HG02763 (cell line): Measurements from ENCODE around the gene NAA15.
"Not testable (repeated sequence)": the region's sequence is repeated elsewhere in the genome, so short reads cannot be mapped to it uniquely, and the experiment has no call there.

Experiments
- ATAC-seq: cut with Tn5 transposase; IDR thresholded peaks from one replicate; pipeline ENCODE4 v1.9.1; 2021; ENCODE audit warnings: mild to moderate bottlenecking, moderate library complexity; ENCODE audit not compliant: unreplicated experiment

NAA15 gene

DNA sequence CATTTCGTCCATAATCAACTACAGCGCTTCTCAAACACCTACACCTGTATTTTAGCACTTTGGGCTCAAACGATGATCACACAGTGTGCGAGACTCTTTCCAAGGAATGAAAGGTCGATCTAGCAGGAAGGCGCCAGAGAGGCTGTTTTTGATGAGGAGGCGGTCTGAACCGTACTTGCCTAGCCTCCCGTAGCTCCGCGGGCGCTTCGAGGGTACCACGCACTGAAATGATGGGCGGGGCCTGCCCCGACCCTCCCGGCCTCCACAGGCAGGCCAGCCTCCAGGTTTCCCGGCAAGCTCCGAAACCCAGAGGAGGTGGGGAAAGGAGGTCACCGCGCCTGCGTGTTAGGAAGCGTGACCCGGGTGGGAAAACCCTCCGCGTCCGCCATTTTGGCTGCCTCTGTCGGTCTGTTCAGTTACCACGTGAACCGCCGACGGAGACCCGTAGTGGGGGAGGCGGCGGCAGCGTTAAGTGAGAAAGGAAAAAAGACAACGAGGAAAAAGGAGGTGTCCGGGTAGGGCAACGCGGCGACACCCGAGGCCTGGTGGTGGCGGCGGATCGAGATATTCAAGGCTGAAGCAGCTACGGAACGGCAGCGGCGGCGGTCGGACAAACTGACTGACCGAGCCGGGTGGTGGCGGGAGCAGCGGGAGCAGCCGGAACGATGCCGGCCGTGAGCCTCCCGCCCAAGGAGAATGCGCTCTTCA, at the start of gene NAA15:
TSS of gene NAA15 (plus strand) at position 393 of the 708 bp plus-strand sequence. CDS start at position 666, 273 bp downstream.
- peak; percentile 88 for ATAC-seq

GRCh38 chr4:139253046-139253445, 48.3 kb upstream of the NAA15 start:
- ATAC-seq = no peak

GRCh38 chr4:139253713-139254112, 47.6 kb upstream of the NAA15 start:
- no peak for ATAC-seq

DNA sequence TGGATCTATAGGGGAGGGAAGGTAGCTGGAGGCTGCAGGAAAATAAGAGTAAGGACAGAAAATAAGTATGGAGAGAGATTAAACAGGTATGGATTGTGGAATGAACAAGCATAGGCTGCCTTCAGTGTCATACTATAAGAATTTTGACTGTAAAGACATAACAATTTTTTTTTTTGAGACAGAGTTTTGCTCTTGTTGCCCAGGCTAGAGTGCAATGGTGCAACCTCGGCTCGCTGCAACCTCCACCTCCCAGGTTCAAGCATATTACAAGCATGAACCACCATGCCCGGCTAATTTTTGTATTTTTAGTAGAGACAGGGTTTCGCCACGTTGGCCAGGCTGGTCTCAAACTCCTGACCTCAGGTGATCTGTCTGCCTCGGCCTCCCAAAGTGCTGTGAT, 45.7 kb upstream of the NAA15 start:
- not testable (repeated sequence) for ATAC-seq

DNA sequence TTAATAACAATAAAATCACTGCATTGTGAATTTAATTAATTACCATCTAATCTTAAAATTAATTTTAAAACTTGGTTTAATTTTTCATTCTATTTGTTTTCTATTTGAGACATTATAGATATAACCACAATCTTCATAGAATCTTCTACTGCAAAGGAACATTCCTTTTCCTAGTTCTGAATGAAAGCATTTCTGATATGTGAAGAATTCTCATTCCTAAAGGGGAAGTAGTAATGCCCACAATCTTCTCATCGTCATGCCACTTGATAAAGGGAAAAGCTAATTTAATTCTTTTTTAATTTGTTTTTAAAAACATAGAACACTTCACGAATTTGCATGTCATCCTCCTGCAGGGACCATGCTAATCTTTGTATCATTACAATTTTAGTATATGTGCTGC, 45.0 kb upstream of the NAA15 start:
- ATAC-seq = no peak

DNA sequence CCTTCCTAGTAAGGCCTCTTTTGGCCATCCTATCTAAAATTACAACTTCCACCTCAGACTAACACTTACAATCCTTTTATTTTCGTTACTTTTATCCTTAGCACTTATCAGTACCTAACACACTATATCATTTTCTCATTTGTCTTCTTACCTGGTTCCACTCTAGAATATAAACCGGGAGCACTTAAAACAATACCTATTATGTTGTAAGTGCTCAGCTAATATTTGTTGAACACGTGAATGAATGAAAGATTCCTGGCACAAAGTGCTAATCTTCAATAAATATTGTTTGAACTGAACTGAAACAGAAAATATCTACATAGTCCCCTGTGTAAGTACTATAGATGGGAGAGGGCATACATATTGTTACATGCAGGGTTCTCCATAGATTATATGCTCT, 35.7 kb upstream of the NAA15 start:
- ATAC-seq = no peak

GRCh38 chr4:139266208-139266582, 35.1 kb upstream of the NAA15 start:
- no peak for ATAC-seq

DNA sequence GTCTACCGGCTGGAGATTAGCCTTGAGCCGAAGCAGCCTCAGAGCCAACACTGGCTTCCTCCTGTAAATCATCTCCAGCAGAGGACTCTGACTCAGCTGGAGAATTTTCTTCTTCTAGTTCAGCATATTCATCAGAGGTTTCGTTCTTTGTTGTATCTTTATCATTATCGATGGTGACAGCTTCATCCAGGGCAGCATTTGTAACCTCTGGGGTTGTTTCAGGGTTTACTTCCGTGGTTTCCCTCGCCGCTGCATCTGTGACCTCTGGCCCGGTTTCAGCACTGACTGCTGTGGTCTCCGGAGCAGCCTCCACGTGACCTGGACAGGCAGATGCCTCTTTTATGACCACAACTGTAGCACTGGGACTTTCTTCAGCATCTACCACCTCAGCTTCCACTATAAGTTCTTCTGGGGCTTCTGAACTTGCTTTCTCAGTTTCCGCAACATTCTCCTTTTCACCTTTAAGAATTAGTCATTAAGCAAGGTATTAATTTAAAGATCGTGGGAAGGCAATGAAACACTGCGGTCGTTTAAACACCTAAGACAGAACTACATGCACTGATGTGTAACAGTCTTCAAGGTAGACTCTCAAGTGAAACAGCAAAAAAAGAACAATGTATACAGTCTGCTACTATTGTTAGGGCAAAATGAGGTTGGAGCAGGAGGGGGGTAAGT, 34.6 kb upstream of the NAA15 start:
- ATAC-seq = peak; percentile 98

DNA sequence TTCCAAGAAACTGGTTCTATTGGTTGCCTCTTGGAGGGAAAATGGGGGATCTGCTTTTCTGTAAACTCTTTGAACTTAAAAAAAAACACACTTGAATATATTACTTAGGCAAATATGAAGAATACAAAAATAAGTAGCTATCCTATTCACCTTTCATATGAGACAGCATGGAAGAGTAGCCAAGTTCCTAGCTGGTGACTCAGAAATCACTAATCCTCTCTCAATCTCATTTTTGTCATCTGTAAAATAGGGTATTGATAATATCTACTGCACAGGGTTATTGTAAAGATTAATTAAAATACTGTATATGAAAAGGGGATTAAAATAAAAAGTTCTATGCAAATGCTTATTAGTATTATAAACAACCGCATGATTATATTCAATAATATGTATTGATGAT, 34.0 kb upstream of the NAA15 start:
- ATAC-seq = no peak

DNA sequence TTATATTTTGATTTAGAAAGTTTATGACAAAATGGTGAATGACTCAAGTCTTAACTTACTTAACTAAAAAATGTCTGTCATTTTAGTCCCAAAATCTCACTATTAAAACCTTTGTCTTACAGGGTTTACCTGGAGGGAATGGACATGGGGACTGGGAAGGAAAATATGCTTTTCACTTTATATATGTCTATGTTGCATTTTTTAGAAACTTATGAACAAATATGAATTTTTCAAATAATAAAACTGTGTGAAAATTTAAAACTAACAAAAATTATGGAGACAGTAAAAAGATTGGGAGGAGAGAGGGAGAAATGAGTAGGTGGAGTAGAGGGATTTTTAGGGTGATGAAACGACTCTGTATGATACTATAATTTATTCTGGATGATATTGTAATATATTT, 27.5 kb upstream of the NAA15 start:
- ATAC-seq = no peak

- ATAC-seq = no peak
Measured at GRCh38 chr4:139274790-139275189, 26.5 kb upstream of the NAA15 start.

- no peak for ATAC-seq
Measured at GRCh38 chr4:139275281-139275735, 26.0 kb upstream of the NAA15 start.

GRCh38 chr4:139278485-139278884, 22.8 kb upstream of the NAA15 start:
- no peak for ATAC-seq

- ATAC-seq = no peak
Measured at GRCh38 chr4:139278912-139279759, 22.2 kb upstream of the NAA15 start.

GRCh38 chr4:139279760-139280620, 21.3 kb upstream of the NAA15 start, which contains the start of gene MGARP:
Gene MGARP, minus strand, starts transcription at chr4:139280225. Its CDS starts 67 bp downstream, at chr4:139280158.
- no peak for ATAC-seq

GRCh38 chr4:139282065-139282720, 19.1 kb upstream of the NAA15 start:
- no peak for ATAC-seq

DNA sequence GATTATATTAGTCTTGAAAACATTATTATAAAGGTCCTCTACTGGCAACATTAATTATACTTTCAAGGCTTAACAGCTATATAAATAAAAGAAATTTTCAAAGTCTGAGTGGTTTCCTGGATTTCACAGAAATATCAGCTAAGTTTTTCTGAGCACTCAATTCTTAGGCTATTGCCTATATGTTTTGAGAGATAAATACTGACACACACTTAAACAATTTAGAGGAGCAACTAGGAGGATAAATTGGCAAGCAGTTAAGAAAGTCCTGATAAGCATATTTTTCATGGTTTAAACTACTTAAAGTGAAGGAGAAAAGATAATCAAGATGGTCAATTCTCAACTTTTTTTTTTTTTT, 18.6 kb upstream of the NAA15 start:
- ATAC-seq = no peak

DNA sequence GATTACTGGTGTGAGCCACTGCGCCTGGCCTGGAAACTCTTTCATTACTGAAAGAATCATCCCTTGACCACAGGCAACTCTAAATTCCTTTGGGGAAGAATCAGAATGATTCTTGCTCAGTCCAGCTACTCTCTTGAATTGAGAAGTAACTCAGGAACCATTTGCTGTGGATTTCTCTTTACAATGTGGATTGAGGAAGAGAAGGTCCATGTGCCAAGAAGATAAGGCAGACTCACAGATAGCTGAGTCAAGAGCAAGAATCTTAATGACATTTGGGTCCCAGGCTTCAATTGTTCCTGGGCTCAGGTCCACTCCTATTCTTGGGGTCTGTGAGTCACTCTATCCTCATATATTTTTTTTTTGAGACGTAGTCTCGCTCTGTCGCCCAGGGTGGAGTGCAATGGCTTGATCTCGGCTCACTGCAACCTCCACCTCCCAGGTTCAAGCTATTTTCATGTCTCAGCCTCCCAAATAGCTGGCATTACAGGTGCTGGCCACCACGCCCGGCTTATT, 15.1 kb upstream of the NAA15 start:
- no peak for ATAC-seq

DNA sequence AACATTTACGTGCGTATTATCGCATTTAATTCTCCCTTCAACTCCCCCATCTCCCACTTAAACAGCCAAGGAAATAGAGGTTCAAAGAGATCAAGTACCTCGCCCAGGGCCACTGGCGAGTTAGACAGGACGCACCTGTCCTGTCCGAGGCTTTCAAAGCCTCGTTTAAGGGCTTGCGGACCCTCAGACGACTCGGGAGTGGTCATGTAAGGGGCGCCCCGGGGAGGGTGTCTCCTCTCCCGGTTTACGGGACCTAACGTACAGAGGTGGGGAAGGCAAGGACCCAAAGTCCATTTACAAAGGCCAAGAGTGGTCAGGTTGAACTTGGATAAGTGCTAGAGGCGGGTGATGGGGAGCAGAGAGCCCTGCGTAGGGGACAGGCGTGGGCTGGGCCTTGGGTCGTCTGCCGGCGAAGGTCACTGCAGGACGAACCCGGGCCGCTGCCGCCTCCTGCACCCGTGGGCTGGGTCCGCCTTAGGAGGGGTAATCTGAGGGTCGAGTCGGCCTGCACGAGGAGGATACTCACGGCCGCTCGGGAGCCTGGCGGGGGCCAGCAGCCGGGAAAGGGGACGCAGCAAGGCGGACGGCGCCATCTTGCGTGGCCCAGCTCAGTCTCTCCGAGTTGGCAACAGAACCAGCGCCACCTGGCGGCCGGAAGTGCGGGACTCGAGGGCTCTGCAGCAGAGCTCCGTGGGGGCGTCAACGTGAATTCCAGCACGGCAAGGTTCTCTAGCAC, 5.9 kb upstream of the NAA15 start:
- peak; percentile 95 for ATAC-seq
